Lung (tissue), 12 donors: Measurements from ENCODE around the gene KCNV2. TPM values are rescaled to one million over a fixed set of nuclear protein-coding genes. Genes with fewer than 3 reads are reported as not detected.

Experiments
- ATAC-seq: fragments of 200-7000 bp; cut with Tn5 transposase; one replicate; pipeline ENCODE4 v1.9.1; 2020; ENCODE audit warnings: moderate number of reproducible peaks; ENCODE audit not compliant: insufficient read depth, low FRiP score
- DNase-seq, 3 donors: peaks; one replicate each; pipeline ENCODE4 v3.0.0-alpha.2; 2013 to 2017
- H3K27ac ChIP-seq, 2 donors: one replicate each; pipeline ENCODE4 v1.5.1; 2013; ENCODE audit warnings: mild to moderate bottlenecking in 2 of 2, moderate library complexity in 2 of 2, control low read depth in 1 of 2, inconsistent platforms in 1 of 2, low read depth in 1 of 2, low read length in 1 of 2
- H3K27me3 ChIP-seq, 3 donors: one replicate each; pipeline ENCODE4 v1.5.1; 2013; ENCODE audit warnings: low read length in 2 of 3; ENCODE audit not compliant: control insufficient read depth in 3 of 3, insufficient read depth in 3 of 3
- H3K36me3 ChIP-seq, 4 donors: one replicate each; pipeline ENCODE4 v1.5.1; 2013; ENCODE audit warnings: low read length in 4 of 4, mild to moderate bottlenecking in 1 of 4, moderate library complexity in 1 of 4; ENCODE audit not compliant: control insufficient read depth in 4 of 4, insufficient read depth in 4 of 4
- H3K4me1 ChIP-seq, 5 donors: one replicate each; pipeline ENCODE4 v1.5.1; 2013; ENCODE audit warnings: low read length in 5 of 5, mild to moderate bottlenecking in 2 of 5, moderate library complexity in 1 of 5; ENCODE audit not compliant: control insufficient read depth in 5 of 5, insufficient read depth in 5 of 5
- H3K4me3 ChIP-seq: one replicate; pipeline ENCODE4 v1.5.1; 2013; ENCODE audit warnings: mild to moderate bottlenecking, control low read depth, moderate library complexity
- H3K9ac ChIP-seq, 2 donors: one replicate each; pipeline ENCODE4 v1.5.1; 2013; ENCODE audit warnings: low read length in 2 of 2, control low read depth in 1 of 2; ENCODE audit not compliant: insufficient read depth in 1 of 2
- H3K9me3 ChIP-seq, 4 donors: one replicate each; pipeline ENCODE4 v1.5.1; 2013; ENCODE audit warnings: low read length in 3 of 4, mild to moderate bottlenecking in 1 of 4, moderate library complexity in 1 of 4; ENCODE audit not compliant: control insufficient read depth in 4 of 4, insufficient read depth in 3 of 4
- WGBS, 2 donors: extraction: QIAGEN DNeasy Blood & Tissue Kit; methylation state at CpG; one replicate each; pipeline ENCODE4 v1.1.7; 2013; 5-methylcytosine and 5-hydroxymethylcytosine counted together
- polyA plus RNA-seq, 2 donors: library from polyadenylated mRNA; stranded (reverse); fragments of 200-250 nt; gene quantifications; one replicate each; pipeline ENCODE4 v1.2.1, GENCODE V29; 2013
- total RNA-seq, 2 donors: library from RNA; depleted of rRNA in 1 of 2; stranded (reverse); fragments of >200 nt in 1 of 2; gene quantifications; one replicate each; pipeline ENCODE4 v1.2.1, GENCODE V29; 2014 to 2021
- TF ChIP-seq, protein P1 (sequence below): IDR thresholded peaks from 2 replicates; pipeline ENCODE4 v1.5.1; 2012; ENCODE audit warnings: mild to moderate bottlenecking; ENCODE audit errors: control extremely low read depth, extremely low read depth
- donor health status: control.
- donor health status: control.
- donor health status: Bipolar disorder and iron deficiency.
- donor health status: healthy.
- donor health status: DM: yes; HTN: yes; CAD: no.

KCNV2 gene
- total and polyA plus RNA-seq, 4 donors = not detected

DNA sequence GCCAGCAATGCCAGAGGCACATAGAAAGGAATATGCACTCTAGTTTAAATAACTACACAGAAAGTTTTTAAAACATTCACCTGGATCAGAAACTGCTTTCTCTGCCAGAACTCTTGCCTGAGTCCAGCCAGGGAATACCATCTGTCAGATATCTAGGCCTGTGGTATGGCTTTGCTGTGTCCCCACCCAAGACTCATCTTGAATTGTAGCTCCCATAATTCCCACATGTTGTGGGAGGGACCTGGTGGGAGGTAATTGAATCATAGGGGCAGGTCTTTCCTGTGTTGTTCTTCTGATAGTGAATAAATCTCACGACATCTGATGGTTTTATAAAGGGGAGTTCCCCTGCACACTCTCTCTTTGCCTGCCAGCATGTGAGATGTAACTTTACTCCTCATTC lies 41.5 kb upstream of the KCNV2 start:
- TF ChIP-seq, protein P1, sequence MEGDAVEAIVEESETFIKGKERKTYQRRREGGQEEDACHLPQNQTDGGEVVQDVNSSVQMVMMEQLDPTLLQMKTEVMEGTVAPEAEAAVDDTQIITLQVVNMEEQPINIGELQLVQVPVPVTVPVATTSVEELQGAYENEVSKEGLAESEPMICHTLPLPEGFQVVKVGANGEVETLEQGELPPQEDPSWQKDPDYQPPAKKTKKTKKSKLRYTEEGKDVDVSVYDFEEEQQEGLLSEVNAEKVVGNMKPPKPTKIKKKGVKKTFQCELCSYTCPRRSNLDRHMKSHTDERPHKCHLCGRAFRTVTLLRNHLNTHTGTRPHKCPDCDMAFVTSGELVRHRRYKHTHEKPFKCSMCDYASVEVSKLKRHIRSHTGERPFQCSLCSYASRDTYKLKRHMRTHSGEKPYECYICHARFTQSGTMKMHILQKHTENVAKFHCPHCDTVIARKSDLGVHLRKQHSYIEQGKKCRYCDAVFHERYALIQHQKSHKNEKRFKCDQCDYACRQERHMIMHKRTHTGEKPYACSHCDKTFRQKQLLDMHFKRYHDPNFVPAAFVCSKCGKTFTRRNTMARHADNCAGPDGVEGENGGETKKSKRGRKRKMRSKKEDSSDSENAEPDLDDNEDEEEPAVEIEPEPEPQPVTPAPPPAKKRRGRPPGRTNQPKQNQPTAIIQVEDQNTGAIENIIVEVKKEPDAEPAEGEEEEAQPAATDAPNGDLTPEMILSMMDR = no peak
- H3K36me3 ChIP-seq = no peaks in the 10 kb centered on the region
- no peak overlapping the region for H3K27ac ChIP-seq
- no peaks in the 10 kb centered on the region for H3K9me3 ChIP-seq
- no peak for ATAC-seq
- 71 to 94% methylated on average over 1 of the region's 1 CpG for WGBS, 2 donors
- no peak overlapping the region for H3K9ac ChIP-seq
- H3K27me3 ChIP-seq = no peaks in the 10 kb centered on the region
- H3K4me3 ChIP-seq = no peak overlapping the region
- H3K4me1 ChIP-seq = peaks cover 0 to 3% (median 0%) of the 10 kb centered on the region in 5 donors
- no peak for DNase-seq

DNA sequence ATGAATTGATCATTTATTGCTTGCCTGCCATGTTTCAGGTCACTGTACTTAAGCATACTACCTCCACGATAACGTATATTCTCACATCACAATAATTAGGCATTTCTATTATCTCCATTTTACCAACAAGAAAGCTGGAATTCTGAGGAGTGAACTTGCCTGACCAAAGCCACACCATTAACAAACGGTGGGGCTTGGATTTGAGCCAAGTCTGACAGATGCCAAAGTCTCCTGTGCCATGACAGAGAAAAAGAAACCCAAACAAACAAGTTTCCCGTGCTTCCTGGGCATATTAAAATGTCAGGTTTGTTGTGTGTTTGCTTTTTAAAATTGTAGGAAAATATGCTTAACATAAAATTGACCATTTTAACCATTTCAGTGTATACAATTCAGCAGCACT lies 40.8 kb upstream of the KCNV2 start:
- no peak overlapping the region for H3K27ac ChIP-seq
- no peak overlapping the region for H3K4me3 ChIP-seq
- TF ChIP-seq, protein P1 = no peak
- 62 to 74% methylated on average over 4 of the region's 4 CpGs for WGBS, 2 donors
- H3K27me3 ChIP-seq = no peaks in the 10 kb centered on the region
- DNase-seq (no peak), ATAC-seq (no peak)
- H3K4me1 ChIP-seq = peaks cover 0 to 3% (median 0%) of the 10 kb centered on the region in 5 donors
- H3K9ac ChIP-seq = no peak overlapping the region
- no peaks in the 10 kb centered on the region for H3K9me3 ChIP-seq
- no peaks in the 10 kb centered on the region for H3K36me3 ChIP-seq

DNA sequence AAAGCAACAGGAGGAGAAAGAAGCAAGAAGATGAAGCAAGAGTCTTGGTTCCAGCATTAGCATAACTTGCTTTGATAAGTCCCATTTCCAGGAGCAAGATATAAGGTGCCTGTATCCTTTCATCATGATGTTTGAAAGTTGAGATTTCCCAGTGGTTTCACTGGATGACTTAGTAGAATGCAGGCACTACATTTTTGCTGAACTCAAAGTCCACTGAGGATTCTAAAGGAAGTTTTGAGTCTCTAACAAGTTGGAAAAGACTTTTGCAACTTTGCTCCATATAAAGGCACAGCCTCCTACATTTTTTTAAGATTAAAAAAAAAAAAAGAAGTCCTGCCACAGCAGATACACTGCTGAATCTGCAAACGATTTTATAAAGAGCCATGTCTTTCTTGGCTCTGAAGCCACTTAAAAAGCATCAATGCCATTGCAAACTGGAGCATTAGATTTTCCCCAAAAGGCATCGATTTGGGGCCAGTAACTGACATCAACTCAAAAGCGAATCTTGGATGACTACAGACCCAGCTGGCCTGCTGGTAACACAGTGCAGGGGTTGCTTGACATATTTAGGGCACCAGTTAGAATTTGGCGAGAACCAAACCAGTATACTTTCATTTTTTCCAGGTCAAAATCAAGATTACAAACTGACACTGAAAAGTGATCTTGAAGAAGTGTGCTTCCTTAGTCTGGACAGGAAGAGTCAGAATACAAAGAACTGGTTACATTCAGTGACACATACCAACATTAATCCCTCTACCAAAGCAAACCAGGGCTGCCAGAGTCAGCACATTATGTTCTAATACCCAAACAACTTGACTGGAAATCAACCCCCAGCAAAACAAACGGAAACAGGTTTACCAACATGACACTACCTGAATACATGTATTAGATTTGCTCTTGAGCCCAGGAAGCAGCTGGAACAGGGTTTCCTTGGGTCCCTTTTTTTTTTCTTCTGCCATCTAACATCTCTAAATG lies 39.1 kb upstream of the KCNV2 start:
- no peaks in the 10 kb centered on the region for H3K27me3 ChIP-seq
- 64 to 70% methylated on average over 5 of the region's 5 CpGs for WGBS, 2 donors
- H3K27ac ChIP-seq = no peak overlapping the region
- H3K9ac ChIP-seq = no peak overlapping the region
- H3K4me1 ChIP-seq = peaks cover 0 to 3% (median 0%) of the 10 kb centered on the region in 5 donors
- TF ChIP-seq, protein P1 = no peak
- ATAC-seq (no peak), DNase-seq (no peak)
- no peaks in the 10 kb centered on the region for H3K36me3 ChIP-seq
- H3K4me3 ChIP-seq = no peak overlapping the region
- H3K9me3 ChIP-seq = no peaks in the 10 kb centered on the region
